Caco-2 (cell line): Measurements from ENCODE around the gene GPM6B. TPM values are rescaled to one million over a fixed set of nuclear protein-coding genes. Genes with fewer than 3 reads are reported as not detected.

Source experiments
- BruUV-seq: library from RNA; stranded (reverse); fragments of 400-500 nt; replicated peaks from 2 replicates; lab custom pipeline; 2021; lab: Mats Ljungman, UMichigan
- CTCF ChIA-PET: fragments of 300-600 bp; sonication (Branson Sonifier 250); formaldehyde crosslinking; loops from one replicate; lab custom pipeline; 2022; ENCODE audit warnings: antibody characterized with exemption; lab: Charles Lee
- POLR2A ChIA-PET: fragments of 300-600 bp; sonication (Branson Sonifier 250); formaldehyde crosslinking; loops from one replicate; lab custom pipeline; 2022; ENCODE audit warnings: antibody characterized with exemption; lab: Charles Lee
- DNase-seq, 2 experiments: peaks; one replicate each; pipeline versions ENCODE4 v3.0.0 to v3.0.0-alpha.2; 2020 to 2022
- H3K27me3 ChIP-seq: replicated peaks from 2 replicates; pipeline ENCODE4 v1.6.0; 2011; ENCODE audit warnings: low read length; ENCODE audit not compliant: control insufficient read depth, insufficient read depth
- H3K36me3 ChIP-seq: 2 replicates; pipeline ENCODE4 v1.5.1; 2011; ENCODE audit warnings: low read length; ENCODE audit not compliant: control insufficient read depth, insufficient read depth
- H3K4me1 ChIP-seq: fragments of 250-450 bp; sonication (Bioruptor Pico); 2 replicates; pipeline ENCODE4 v1.5.1; 2020; ENCODE audit warnings: mild to moderate bottlenecking
- H3K4me3 ChIP-seq: 2 replicates; pipeline ENCODE4 v1.5.1; 2011; ENCODE audit warnings: low read depth, mild to moderate bottlenecking, control low read depth, low read length
- H3K9me3 ChIP-seq: fragments of 250-450 bp; sonication (Bioruptor Pico); 2 replicates; pipeline ENCODE4 v1.5.1; 2020; ENCODE audit warnings: mild to moderate bottlenecking, moderate library complexity
- H3K27ac Mint-ChIP-seq: one replicate; pipeline ENCODE4 v1.8.0; 2022; ENCODE audit warnings: mixed read lengths; ENCODE audit not compliant: unreplicated experiment
- H3K27me3 Mint-ChIP-seq: one replicate; pipeline ENCODE4 v1.8.0; 2022; ENCODE audit warnings: mixed read lengths; ENCODE audit not compliant: insufficient read depth, unreplicated experiment
- H3K36me3 Mint-ChIP-seq: one replicate; pipeline ENCODE4 v1.8.0; 2022; ENCODE audit warnings: mild to moderate bottlenecking, mixed read lengths; ENCODE audit not compliant: insufficient read depth, unreplicated experiment
- H3K4me1 Mint-ChIP-seq: one replicate; pipeline ENCODE4 v1.8.0; 2022; ENCODE audit warnings: low read depth, mixed read lengths; ENCODE audit not compliant: unreplicated experiment
- H3K4me3 Mint-ChIP-seq: one replicate; pipeline ENCODE4 v1.8.0; 2022; ENCODE audit warnings: mild to moderate bottlenecking, moderate library complexity, mixed read lengths; ENCODE audit not compliant: unreplicated experiment
- H3K9me3 Mint-ChIP-seq: one replicate; pipeline ENCODE4 v1.8.0; 2022; ENCODE audit warnings: mixed read lengths; ENCODE audit not compliant: unreplicated experiment
- CTCF ChIP-seq, 2 experiments: fragments of 200-600 bp in 1 of 2; IDR thresholded peaks; 1 replicate in 1 of 2; 2 replicates in 1 of 2; pipeline versions ENCODE4 v1.5.1 to v1.8.0; 2011 to 2022; ENCODE audit warnings: antibody characterized with exemption in 1 of 2, control low read depth in 1 of 2, inconsistent platforms in 1 of 2, low read depth in 1 of 2, low read length in 1 of 2, mild to moderate bottlenecking in 1 of 2, moderate library complexity in 1 of 2; ENCODE audit not compliant: insufficient read depth in 1 of 2, severe bottlenecking in 1 of 2, unreplicated experiment in 1 of 2
- intact Hi-C: fragments of 100-400 bp; cut with micrococcal nuclease; formaldehyde crosslinking; loops from one replicate; pipeline ENCODE4 v1.10.0; 2022; ENCODE audit not compliant: unreplicated experiment
- total RNA-seq: library from RNA; stranded (reverse); gene quantifications from 2 replicates; pipeline ENCODE4 v1.2.3, GENCODE V29; 2022

The GPM6B gene
- total RNA-seq, 1 experiment from 2014 or later: 0.09 TPM

- ChIA-PET CTCF (no interaction called here), POLR2A (no interaction called here)
- Histone ChIP-seq H3K9me3 (no peaks in the 10 kb centered on the region), H3K4me3 (no peak overlapping the region), H3K4me1 (no peaks in the 10 kb centered on the region), H3K36me3 (no peaks in the 10 kb centered on the region), H3K27me3 (no peaks in the 10 kb centered on the region; the same call in 1 of the 2 replicates)
- Mint-ChIP-seq H3K27me3 (peaks cover 8% of the 10 kb centered on the region), H3K27ac (no peak overlapping the region), H3K4me3 (no peak overlapping the region), H3K36me3 (no peaks in the 10 kb centered on the region), H3K9me3 (no peaks in the 10 kb centered on the region), H3K4me1 (no peaks in the 10 kb centered on the region)
- no peak for TF ChIP-seq CTCF (IDR thresholded peaks at IDR 0.05; ENCODE audit: insufficient read depth in 1 of 2, low read depth in 1 of 2, low read length in 1 of 2, severe bottlenecking in 1 of 2, unreplicated experiment in 1 of 2)
- no TSS peak for BruUV-seq
- no peak for DNase-seq
- intact Hi-C loops: no loop called here
Observed at GRCh38 chrX:13859724-13860123, 42.8 kb upstream of the GPM6B start.

GRCh38 chrX:13857804-13858203, 40.9 kb upstream of the GPM6B start:
- TF ChIP-seq CTCF (IDR thresholded peaks at IDR 0.05; ENCODE audit: insufficient read depth in 1 of 2, low read depth in 1 of 2, low read length in 1 of 2, severe bottlenecking in 1 of 2, unreplicated experiment in 1 of 2): no peak
- Mint-ChIP-seq H3K27ac (no peak overlapping the region), H3K27me3 (peaks cover 6% of the 10 kb centered on the region), H3K4me3 (no peak overlapping the region), H3K36me3 (no peaks in the 10 kb centered on the region), H3K4me1 (no peaks in the 10 kb centered on the region), H3K9me3 (no peaks in the 10 kb centered on the region)
- Histone ChIP-seq H3K9me3 (no peaks in the 10 kb centered on the region), H3K4me1 (no peaks in the 10 kb centered on the region), H3K27me3 (no peaks in the 10 kb centered on the region), H3K4me3 (no peak overlapping the region), H3K36me3 (no peaks in the 10 kb centered on the region)
- DNase-seq: no peak
- ChIA-PET POLR2A (no interaction called here), CTCF (no interaction called here)
- BruUV-seq: no TSS peak
- intact Hi-C loops: no loop called here

- intact Hi-C loops: no loop called here
- no peak for DNase-seq
- Mint-ChIP-seq H3K4me1 (no peaks in the 10 kb centered on the region), H3K9me3 (no peaks in the 10 kb centered on the region), H3K4me3 (no peak overlapping the region), H3K27me3 (peaks cover 6% of the 10 kb centered on the region), H3K27ac (no peak overlapping the region), H3K36me3 (no peaks in the 10 kb centered on the region)
- BruUV-seq: no TSS peak
- POLR2A ChIA-PET: no interaction called here
- no peaks in the 10 kb centered on the region for H3K4me1 ChIP-seq
- no peak overlapping the region for H3K4me3 ChIP-seq
- H3K9me3 ChIP-seq: no peaks in the 10 kb centered on the region
- H3K27me3 ChIP-seq: no peaks in the 10 kb centered on the region
- TF ChIP-seq CTCF (IDR thresholded peaks at IDR 0.05; ENCODE audit: insufficient read depth in 1 of 2, low read depth in 1 of 2, low read length in 1 of 2, severe bottlenecking in 1 of 2, unreplicated experiment in 1 of 2): no peak
- no peaks in the 10 kb centered on the region for H3K36me3 ChIP-seq
- CTCF ChIA-PET: no interaction called here
Observed at GRCh38 chrX:13855689-13856450, 39.0 kb upstream of the GPM6B start.
